Measurements from ENCODE around the gene ABLIM3.

DNA sequence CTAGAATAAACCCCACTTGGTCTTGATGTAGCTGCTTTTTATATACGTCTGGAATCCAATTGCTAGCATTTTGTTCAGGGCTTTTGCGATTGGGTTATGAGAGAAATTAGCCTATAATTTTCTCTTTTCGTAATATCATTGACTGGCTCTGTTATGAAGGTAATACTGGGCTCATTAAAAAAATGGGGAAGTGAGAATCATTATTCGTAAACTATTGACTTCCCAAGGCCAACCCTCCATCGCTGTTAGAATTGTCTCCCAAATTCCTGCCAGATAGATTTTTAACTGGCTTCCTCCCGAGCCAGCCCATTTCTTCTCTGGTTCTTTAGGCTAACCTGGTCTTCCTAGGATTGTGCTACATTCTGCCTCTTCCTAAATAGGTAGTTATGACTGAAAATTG is 168.1 kb downstream of the ABLIM3 start:
- TF ChIP-seq, protein P1, sequence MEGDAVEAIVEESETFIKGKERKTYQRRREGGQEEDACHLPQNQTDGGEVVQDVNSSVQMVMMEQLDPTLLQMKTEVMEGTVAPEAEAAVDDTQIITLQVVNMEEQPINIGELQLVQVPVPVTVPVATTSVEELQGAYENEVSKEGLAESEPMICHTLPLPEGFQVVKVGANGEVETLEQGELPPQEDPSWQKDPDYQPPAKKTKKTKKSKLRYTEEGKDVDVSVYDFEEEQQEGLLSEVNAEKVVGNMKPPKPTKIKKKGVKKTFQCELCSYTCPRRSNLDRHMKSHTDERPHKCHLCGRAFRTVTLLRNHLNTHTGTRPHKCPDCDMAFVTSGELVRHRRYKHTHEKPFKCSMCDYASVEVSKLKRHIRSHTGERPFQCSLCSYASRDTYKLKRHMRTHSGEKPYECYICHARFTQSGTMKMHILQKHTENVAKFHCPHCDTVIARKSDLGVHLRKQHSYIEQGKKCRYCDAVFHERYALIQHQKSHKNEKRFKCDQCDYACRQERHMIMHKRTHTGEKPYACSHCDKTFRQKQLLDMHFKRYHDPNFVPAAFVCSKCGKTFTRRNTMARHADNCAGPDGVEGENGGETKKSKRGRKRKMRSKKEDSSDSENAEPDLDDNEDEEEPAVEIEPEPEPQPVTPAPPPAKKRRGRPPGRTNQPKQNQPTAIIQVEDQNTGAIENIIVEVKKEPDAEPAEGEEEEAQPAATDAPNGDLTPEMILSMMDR (IDR thresholded peaks at IDR 0.05) = no peak
- TF ChIP-seq EP300 (IDR thresholded peaks at IDR 0.05; ENCODE audit: low read depth) (no peak), POLR2A (IDR thresholded peaks at IDR 0.05) (no peak), POLR2AphosphoS5 (IDR thresholded peaks at IDR 0.05) (no peak)

Measured in transverse colon (tissue), 4 donors.